ENCODE data around the gene LDLRAD4.

Gene LDLRAD4

DNA sequence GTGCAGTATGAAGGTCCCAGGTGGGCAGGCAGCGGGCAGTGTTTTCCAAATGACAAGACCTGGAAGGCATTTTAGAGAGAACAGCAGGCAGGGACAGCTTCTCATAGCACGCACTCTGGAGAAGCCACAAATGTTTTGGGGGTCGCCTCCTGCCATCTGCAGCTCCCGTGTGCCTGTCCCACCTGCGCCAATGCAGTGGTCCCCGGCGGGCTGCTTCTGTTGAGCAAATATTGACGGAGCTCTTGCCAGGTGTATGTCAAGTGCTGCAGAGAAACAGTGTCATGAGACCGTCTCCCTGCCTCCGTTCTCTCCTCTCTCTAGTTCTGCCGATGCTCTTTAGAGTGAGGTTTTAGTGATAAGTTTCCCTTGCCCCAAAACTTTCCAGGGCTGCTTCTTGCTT, 174.8 kb downstream of the LDLRAD4 start:
- H3K9me3 ChIP-seq (ENCODE audit: severe bottlenecking): no peaks in the 10 kb centered on the region
- DNase-seq: no peak
- TF ChIP-seq, protein P1, sequence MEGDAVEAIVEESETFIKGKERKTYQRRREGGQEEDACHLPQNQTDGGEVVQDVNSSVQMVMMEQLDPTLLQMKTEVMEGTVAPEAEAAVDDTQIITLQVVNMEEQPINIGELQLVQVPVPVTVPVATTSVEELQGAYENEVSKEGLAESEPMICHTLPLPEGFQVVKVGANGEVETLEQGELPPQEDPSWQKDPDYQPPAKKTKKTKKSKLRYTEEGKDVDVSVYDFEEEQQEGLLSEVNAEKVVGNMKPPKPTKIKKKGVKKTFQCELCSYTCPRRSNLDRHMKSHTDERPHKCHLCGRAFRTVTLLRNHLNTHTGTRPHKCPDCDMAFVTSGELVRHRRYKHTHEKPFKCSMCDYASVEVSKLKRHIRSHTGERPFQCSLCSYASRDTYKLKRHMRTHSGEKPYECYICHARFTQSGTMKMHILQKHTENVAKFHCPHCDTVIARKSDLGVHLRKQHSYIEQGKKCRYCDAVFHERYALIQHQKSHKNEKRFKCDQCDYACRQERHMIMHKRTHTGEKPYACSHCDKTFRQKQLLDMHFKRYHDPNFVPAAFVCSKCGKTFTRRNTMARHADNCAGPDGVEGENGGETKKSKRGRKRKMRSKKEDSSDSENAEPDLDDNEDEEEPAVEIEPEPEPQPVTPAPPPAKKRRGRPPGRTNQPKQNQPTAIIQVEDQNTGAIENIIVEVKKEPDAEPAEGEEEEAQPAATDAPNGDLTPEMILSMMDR (IDR thresholded peaks at IDR 0.05; ENCODE audit: low read depth, low read length): no peak
- H3K27ac ChIP-seq: no peak overlapping the region
- H3K4me3 ChIP-seq (ENCODE audit: low read depth, low read length): no peak overlapping the region
- H3K36me3 ChIP-seq: no peaks in the 10 kb centered on the region
- H3K27me3 ChIP-seq (ENCODE audit: insufficient read depth, low read depth, severe bottlenecking): no peaks in the 10 kb centered on the region

DNA sequence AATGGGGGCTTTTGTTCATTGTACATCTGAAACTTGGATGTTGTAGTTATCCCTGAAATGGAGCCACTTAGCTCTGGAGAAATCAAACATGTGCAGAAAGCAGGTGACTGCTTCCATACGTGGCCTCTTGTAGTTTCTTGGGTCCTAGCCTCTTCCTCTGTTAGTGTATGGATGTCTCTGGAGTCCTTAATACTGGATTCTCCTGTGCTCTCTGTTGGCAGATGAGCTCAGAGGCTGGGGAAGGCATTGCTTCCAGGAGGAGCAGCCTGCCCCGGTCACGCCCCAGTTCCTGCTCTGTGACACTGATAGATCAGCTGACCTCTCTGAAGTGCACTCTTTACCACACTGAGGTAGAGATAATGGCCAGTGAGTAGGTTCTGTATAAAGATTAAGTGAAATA, 176.2 kb downstream of the LDLRAD4 start:
- TF ChIP-seq, protein P1 (IDR thresholded peaks at IDR 0.05; ENCODE audit: low read depth, low read length): no peak
- DNase-seq: peak; percentile 59
- Histone ChIP-seq H3K27me3 (ENCODE audit: insufficient read depth, low read depth, severe bottlenecking) (no peaks in the 10 kb centered on the region), H3K4me3 (ENCODE audit: low read depth, low read length) (no peak overlapping the region), H3K36me3 (no peaks in the 10 kb centered on the region), H3K27ac (no peak overlapping the region), H3K9me3 (ENCODE audit: severe bottlenecking) (no peaks in the 10 kb centered on the region)

DNA sequence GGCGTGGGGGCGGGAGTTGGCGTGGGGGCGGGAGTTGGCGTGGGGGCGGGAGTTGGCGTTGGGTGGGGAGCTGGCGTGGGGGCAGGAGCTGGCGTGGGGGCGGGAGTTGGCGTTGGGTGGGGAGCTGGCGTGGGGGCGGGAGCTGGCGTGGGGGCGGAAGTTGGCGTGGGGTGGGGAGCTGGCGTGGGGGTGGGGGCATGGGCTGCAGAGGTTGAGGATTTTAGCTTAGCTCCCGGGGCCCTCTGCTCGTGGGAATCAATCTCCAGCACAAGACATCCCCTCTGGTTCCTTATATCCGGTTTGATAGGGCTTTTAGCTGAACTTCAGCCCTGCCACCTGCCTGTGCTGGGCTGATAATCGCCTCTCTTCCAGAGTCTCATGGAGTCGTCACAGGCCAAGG, 177.0 kb downstream of the LDLRAD4 start:
- H3K4me3 ChIP-seq (ENCODE audit: low read depth, low read length): no peak overlapping the region
- no peaks in the 10 kb centered on the region for H3K9me3 ChIP-seq (ENCODE audit: severe bottlenecking)
- no peaks in the 10 kb centered on the region for H3K36me3 ChIP-seq
- DNase-seq: no peak
- TF ChIP-seq, protein P1 (IDR thresholded peaks at IDR 0.05; ENCODE audit: low read depth, low read length): no peak
- no peak overlapping the region for H3K27ac ChIP-seq
- no peaks in the 10 kb centered on the region for H3K27me3 ChIP-seq (ENCODE audit: insufficient read depth, low read depth, severe bottlenecking)

DNA sequence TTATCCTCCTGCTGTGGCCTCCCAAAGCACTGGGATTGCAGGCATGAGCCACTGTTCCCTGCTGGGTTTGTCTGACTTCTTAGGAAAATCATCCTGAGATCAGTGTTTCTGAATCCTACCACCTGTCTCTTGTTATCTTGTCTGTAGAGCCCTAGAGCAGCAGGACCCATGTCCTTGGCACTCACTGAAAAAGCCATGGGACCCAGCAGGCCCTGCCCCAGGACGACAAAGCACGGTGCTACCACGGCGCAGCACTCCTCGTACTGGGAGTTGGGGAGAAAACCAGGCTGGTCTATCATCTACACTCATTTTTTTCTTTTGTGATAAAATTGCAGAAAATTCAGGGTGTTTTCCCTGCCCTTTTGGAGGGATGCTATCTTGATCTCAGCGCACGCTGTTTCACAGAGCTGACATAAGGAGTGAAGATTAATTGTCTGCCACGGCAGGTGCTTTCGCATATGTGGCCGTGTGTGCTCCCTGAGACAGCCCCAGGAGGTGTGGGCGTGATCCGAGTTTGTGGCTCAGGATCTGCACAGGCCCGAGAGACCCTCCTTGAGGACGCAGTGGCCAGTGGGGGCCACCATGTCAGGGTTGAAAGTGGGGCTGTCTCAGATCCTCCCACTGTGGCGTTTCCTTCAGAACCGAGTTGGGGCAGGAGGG, 179.1 kb downstream of the LDLRAD4 start:
- TF ChIP-seq, protein P1 (IDR thresholded peaks at IDR 0.05; ENCODE audit: low read depth, low read length): no peak
- DNase-seq: peak; percentile 60
- Histone ChIP-seq H3K27ac (peak overlapping the region; percentile 70), H3K4me3 (ENCODE audit: low read depth, low read length) (peak overlapping the region; percentile 4; the same call in 1 of the 2 replicates), H3K27me3 (ENCODE audit: insufficient read depth, low read depth, severe bottlenecking) (no peaks in the 10 kb centered on the region), H3K36me3 (no peaks in the 10 kb centered on the region), H3K9me3 (ENCODE audit: severe bottlenecking) (no peaks in the 10 kb centered on the region)

- TF ChIP-seq, protein P1 (IDR thresholded peaks at IDR 0.05; ENCODE audit: low read depth, low read length): no peak
- Histone ChIP-seq H3K9me3 (ENCODE audit: severe bottlenecking) (no peaks in the 10 kb centered on the region), H3K36me3 (no peaks in the 10 kb centered on the region), H3K27ac (no peak overlapping the region), H3K4me3 (ENCODE audit: low read depth, low read length) (no peak overlapping the region), H3K27me3 (ENCODE audit: insufficient read depth, low read depth, severe bottlenecking) (no peaks in the 10 kb centered on the region)
- no peak for DNase-seq
Observed at GRCh38 chr18:13398631-13399030, 180.1 kb downstream of the LDLRAD4 start.

DNA sequence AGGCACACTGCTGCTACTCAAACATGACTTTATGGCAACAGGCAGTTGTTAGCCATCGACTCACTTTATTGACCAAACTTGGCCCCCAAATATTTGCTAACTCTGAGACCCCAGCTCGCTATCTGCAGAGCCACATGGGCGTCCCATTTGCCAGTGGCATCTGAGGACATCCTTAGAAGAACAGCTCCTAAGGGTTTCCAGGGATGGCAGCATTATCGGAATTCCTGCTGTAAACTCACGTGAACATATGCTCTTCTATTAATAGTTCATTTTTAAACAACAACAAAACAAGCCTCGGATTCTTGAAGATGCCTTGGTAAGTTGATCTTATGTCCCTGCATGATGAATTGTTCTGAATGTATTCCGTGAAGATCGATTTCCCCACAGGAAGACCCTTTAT, 181.0 kb downstream of the LDLRAD4 start:
- Histone ChIP-seq H3K4me3 (ENCODE audit: low read depth, low read length) (no peak overlapping the region), H3K27me3 (ENCODE audit: insufficient read depth, low read depth, severe bottlenecking) (no peaks in the 10 kb centered on the region), H3K36me3 (no peaks in the 10 kb centered on the region), H3K27ac (no peak overlapping the region), H3K9me3 (ENCODE audit: severe bottlenecking) (no peaks in the 10 kb centered on the region)
- TF ChIP-seq, protein P1 (IDR thresholded peaks at IDR 0.05; ENCODE audit: low read depth, low read length): no peak
- DNase-seq: no peak

Data from WERI-Rb-1 (cell line).